ENCODE data around the gene C10orf90. TPM values are rescaled to one million over a fixed set of nuclear protein-coding genes. Genes with fewer than 3 reads are reported as not detected.

The C10orf90 gene
- total and polyA plus RNA-seq, 11 donors = not detected

GRCh38 chr10:126685756-126686155 is 15.3 kb upstream of the C10orf90 start:
- Histone ChIP-seq H3K4me3 (no peak overlapping the region), H3K4me1 (no peaks in the 10 kb centered on the region), H3K9me3 (no peaks in the 10 kb centered on the region), H3K36me3 (no peaks in the 10 kb centered on the region), H3K27me3 (no peaks in the 10 kb centered on the region), H3K27ac (no peak overlapping the region)
- no peak for DNase-seq
- intact Hi-C loops (cut with DNase I) = no loop called here
- no peak for ATAC-seq
- whole genome bisulfite sequencing, 4 donors = 90 to 100% (median 93%) methylated on average over 3 to 4 of the region's 4 CpGs
- no peak for TF ChIP-seq CTCF (IDR thresholded peaks at IDR 0.05)
- TF ChIP-seq POLR2A (IDR thresholded peaks at IDR 0.05) = no peak

- TF ChIP-seq CTCF (IDR thresholded peaks at IDR 0.05) (no peak), POLR2A (IDR thresholded peaks at IDR 0.05) (no peak)
- H3K36me3 ChIP-seq = no peaks in the 10 kb centered on the region
- no peaks in the 10 kb centered on the region for H3K9me3 ChIP-seq
- intact Hi-C loops (cut with DNase I) = no loop called here
- DNase-seq = no peak
- ATAC-seq = no peak
- no peak overlapping the region for H3K27ac ChIP-seq
- no peaks in the 10 kb centered on the region for H3K27me3 ChIP-seq
- WGBS, 4 donors = 65 to 89% (median 81%) methylated on average over 3 of the region's 3 CpGs
- no peak overlapping the region for H3K4me3 ChIP-seq
- H3K4me1 ChIP-seq = no peaks in the 10 kb centered on the region
Observed at GRCh38 chr10:126684171-126684745, 13.8 kb upstream of the C10orf90 start.

- no peaks in the 10 kb centered on the region for H3K9me3 ChIP-seq
- intact Hi-C loops (cut with DNase I) = no loop called here
- 81 to 100% (median 91%) methylated on average over 1 of the region's 1 CpG for WGBS, 4 donors
- no peaks in the 10 kb centered on the region for H3K36me3 ChIP-seq
- H3K4me3 ChIP-seq = no peak overlapping the region
- no peaks in the 10 kb centered on the region for H3K4me1 ChIP-seq
- DNase-seq = no peak
- no peaks in the 10 kb centered on the region for H3K27me3 ChIP-seq
- TF ChIP-seq CTCF (IDR thresholded peaks at IDR 0.05) (no peak), POLR2A (IDR thresholded peaks at IDR 0.05) (no peak)
- no peak for ATAC-seq
- no peak overlapping the region for H3K27ac ChIP-seq
Observed at GRCh38 chr10:126683466-126683865, 13.0 kb upstream of the C10orf90 start.

GRCh38 chr10:126675656-126676438 is 5.4 kb upstream of the C10orf90 start:
- H3K4me1 ChIP-seq = no peaks in the 10 kb centered on the region
- no peak overlapping the region for H3K27ac ChIP-seq
- TF ChIP-seq POLR2A (IDR thresholded peaks at IDR 0.05) (no peak), CTCF (IDR thresholded peaks at IDR 0.05) (no peak)
- peaks cover 0 to 6% (median 0%) of the 10 kb centered on the region in 9 donors for H3K27me3 ChIP-seq
- H3K4me3 ChIP-seq = no peak overlapping the region
- ATAC-seq = no peak
- no peaks in the 10 kb centered on the region for H3K36me3 ChIP-seq
- no peaks in the 10 kb centered on the region for H3K9me3 ChIP-seq
- no peak for DNase-seq
- intact Hi-C loops (cut with DNase I) = no loop called here
- WGBS, 4 donors = 87 to 89% (median 88%) methylated on average over 7 of the region's 7 CpGs
